DND-41 (cell line): ENCODE data around the gene XKR8.

Source experiments
- ATAC-seq: fragments of 200-7000 bp; cut with Tn5 transposase; 3 replicates; pipeline ENCODE4 v1.9.1; 2021; ENCODE audit warnings: low read depth; ENCODE audit not compliant: insufficient read depth
- DNase-seq: peaks from one replicate; pipeline ENCODE4 v3.0.0-alpha.2; 2020
- H2AFZ ChIP-seq: 2 replicates; pipeline ENCODE4 v1.6.0; 2012; ENCODE audit warnings: low read depth, low read length
- H3K27ac ChIP-seq: 2 replicates; pipeline ENCODE4 v1.5.1; 2012; ENCODE audit warnings: low read length, inconsistent platforms
- H3K27me3 ChIP-seq: fragments of 200-600 bp; sonication (generic); 2 replicates; pipeline ENCODE4 v1.6.0; 2012; ENCODE audit warnings: low read length, mild to moderate bottlenecking, inconsistent platforms; ENCODE audit not compliant: insufficient read depth, poor library complexity
- H3K36me3 ChIP-seq: 2 replicates; pipeline ENCODE4 v1.5.1; 2012; ENCODE audit warnings: low read length, inconsistent platforms; ENCODE audit not compliant: insufficient read depth
- H3K4me1 ChIP-seq: 2 replicates; pipeline ENCODE4 v1.5.1; 2012; ENCODE audit warnings: mild to moderate bottlenecking, low read length; ENCODE audit not compliant: insufficient read depth
- H3K4me2 ChIP-seq: 2 replicates; pipeline ENCODE4 v1.6.0; 2012; ENCODE audit warnings: mild to moderate bottlenecking, moderate library complexity, low read length, inconsistent platforms; ENCODE audit not compliant: insufficient read depth
- H3K4me3 ChIP-seq, 2 experiments: fragments of 200-600 bp in 1 of 2; shearing (Covaris generic) in 1 of 2; 2 replicates each; pipeline ENCODE4 v1.5.1; 2012 to 2016; ENCODE audit warnings: inconsistent platforms in 2 of 2, low read length in 2 of 2, mild to moderate bottlenecking in 2 of 2, low read depth in 1 of 2, moderate library complexity in 1 of 2
- H3K79me2 ChIP-seq: 2 replicates; pipeline ENCODE4 v1.6.0; 2012; ENCODE audit warnings: low read length, inconsistent platforms; ENCODE audit not compliant: insufficient read depth
- H3K9ac ChIP-seq: 2 replicates; pipeline ENCODE4 v1.6.0; 2012; ENCODE audit warnings: low read depth, mild to moderate bottlenecking, inconsistent platforms, low read length, moderate library complexity
- H3K9me3 ChIP-seq: 2 replicates; pipeline ENCODE4 v1.5.1; 2012; ENCODE audit warnings: low read length, moderate library complexity, mild to moderate bottlenecking, inconsistent platforms; ENCODE audit not compliant: insufficient read depth, severe bottlenecking
- H4K20me1 ChIP-seq: 2 replicates; pipeline ENCODE4 v1.6.0; 2012; ENCODE audit warnings: low read length; ENCODE audit not compliant: insufficient read depth
- EZH2 ChIP-seq: IDR thresholded peaks from 3 replicates; pipeline ENCODE4 v1.6.1; 2012; ENCODE audit warnings: borderline replicate concordance, low read depth, mild to moderate bottlenecking, moderate library complexity, low read length, inconsistent platforms; ENCODE audit not compliant: severe bottlenecking
- TF ChIP-seq, protein P1 (sequence below): IDR thresholded peaks from 2 replicates; pipeline ENCODE4 v1.5.1; 2012; ENCODE audit warnings: borderline replicate concordance, low read length, moderate library complexity, mild to moderate bottlenecking; ENCODE audit not compliant: poor library complexity, severe bottlenecking; ENCODE audit errors: extremely low read depth

XKR8 gene

DNA sequence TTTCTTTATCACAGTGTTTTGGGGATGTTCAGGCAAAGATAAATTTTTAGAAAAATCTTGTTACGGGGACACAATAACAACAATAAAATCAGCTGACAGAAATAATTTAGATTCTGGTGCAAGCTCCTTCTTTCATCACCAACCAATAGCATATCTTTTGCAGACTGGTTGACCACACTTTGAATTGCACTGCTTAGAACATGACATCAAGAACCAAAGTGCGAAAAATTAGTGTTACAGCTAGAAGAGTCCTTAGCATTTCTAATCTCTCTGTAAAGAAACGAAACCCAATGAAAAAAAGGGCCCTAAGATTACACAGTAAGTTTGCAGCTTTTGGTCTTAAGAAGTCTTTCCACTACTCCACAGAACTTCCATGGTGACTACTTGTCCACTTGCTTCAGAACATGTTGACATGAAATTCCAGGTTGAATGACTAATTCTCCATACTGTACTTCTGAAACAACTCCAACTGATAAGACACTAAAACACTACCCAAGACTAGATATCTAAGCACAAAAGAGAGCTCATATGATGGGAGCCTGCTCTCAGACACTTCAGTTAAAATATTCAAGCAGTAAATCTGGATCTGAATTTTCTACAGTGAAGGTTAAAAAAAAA is 31.3 kb downstream of the XKR8 start:
- Histone ChIP-seq H3K4me3 (no peak overlapping the region), H3K79me2 (no peaks in the 10 kb centered on the region), H3K4me2 (no peak overlapping the region), H3K27ac (no peak overlapping the region), H2AFZ (no peak overlapping the region), H3K36me3 (peaks cover 78% of the 10 kb centered on the region), H3K9me3 (no peaks in the 10 kb centered on the region), H3K9ac (no peak overlapping the region), H3K27me3 (no peaks in the 10 kb centered on the region), H3K4me1 (peaks cover 7% of the 10 kb centered on the region), H4K20me1 (no peaks in the 10 kb centered on the region)
- TF ChIP-seq, protein P1, sequence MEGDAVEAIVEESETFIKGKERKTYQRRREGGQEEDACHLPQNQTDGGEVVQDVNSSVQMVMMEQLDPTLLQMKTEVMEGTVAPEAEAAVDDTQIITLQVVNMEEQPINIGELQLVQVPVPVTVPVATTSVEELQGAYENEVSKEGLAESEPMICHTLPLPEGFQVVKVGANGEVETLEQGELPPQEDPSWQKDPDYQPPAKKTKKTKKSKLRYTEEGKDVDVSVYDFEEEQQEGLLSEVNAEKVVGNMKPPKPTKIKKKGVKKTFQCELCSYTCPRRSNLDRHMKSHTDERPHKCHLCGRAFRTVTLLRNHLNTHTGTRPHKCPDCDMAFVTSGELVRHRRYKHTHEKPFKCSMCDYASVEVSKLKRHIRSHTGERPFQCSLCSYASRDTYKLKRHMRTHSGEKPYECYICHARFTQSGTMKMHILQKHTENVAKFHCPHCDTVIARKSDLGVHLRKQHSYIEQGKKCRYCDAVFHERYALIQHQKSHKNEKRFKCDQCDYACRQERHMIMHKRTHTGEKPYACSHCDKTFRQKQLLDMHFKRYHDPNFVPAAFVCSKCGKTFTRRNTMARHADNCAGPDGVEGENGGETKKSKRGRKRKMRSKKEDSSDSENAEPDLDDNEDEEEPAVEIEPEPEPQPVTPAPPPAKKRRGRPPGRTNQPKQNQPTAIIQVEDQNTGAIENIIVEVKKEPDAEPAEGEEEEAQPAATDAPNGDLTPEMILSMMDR, result no peak
- no peak for TF ChIP-seq EZH2
- no peak for ATAC-seq
- no peak for DNase-seq

DNA sequence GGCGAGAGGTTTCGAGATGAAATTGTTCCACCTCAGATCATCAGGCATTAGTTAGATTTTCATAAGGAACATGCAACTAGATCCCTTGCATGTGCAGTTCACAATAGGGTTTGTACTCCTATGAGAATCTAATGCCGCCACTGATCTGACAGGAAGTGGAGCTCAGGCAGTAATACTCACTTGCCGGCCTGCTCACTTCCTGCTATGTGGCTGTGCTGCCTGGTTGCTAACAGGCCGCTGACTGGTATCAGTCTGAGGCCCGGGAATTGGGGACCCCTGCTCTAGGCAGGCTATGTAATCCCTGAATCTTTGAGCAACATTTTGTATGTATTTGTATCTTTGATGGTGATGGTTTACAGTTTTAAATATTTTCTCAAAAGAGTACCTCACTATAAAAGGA is 32.5 kb downstream of the XKR8 start:
- Histone ChIP-seq H3K36me3 (peaks cover 86% of the 10 kb centered on the region), H3K27me3 (no peaks in the 10 kb centered on the region), H2AFZ (no peak overlapping the region), H3K79me2 (no peaks in the 10 kb centered on the region), H3K9me3 (no peaks in the 10 kb centered on the region), H3K4me1 (peaks cover 7% of the 10 kb centered on the region), H3K4me2 (no peak overlapping the region), H4K20me1 (no peaks in the 10 kb centered on the region), H3K9ac (no peak overlapping the region), H3K4me3 (no peak overlapping the region), H3K27ac (peak overlapping the region; percentile 43)
- TF ChIP-seq, protein P1, result no peak
- no peak for TF ChIP-seq EZH2
- DNase-seq (peak; percentile 65), ATAC-seq (peak; percentile 98)

DNA sequence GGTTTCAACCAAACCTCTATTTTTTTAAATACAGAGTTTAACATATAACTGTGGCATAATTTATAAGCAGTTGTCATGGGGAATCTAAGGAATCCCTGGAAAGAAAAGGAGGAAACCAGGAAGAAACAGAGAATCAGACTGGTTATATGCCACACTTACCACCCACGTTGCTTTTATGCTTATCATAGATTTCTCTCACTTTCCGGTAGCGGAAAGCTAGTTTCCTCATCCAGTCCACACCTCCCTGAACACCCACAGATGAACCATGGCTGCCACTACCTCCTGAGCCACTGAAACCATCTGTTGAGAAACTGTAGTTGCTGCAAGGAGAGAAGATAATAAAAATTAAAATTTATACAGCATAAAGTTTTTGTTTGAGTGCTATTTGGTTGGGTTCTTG is 33.5 kb downstream of the XKR8 start:
- Histone ChIP-seq H3K36me3 (peaks cover 86% of the 10 kb centered on the region), H3K9me3 (no peaks in the 10 kb centered on the region), H2AFZ (no peak overlapping the region), H3K4me2 (no peak overlapping the region), H3K4me1 (peaks cover 7% of the 10 kb centered on the region), H3K9ac (no peak overlapping the region), H3K79me2 (no peaks in the 10 kb centered on the region), H3K27ac (no peak overlapping the region), H3K27me3 (no peaks in the 10 kb centered on the region), H4K20me1 (no peaks in the 10 kb centered on the region), H3K4me3 (no peak overlapping the region)
- DNase-seq (no peak), ATAC-seq (no peak)
- TF ChIP-seq EZH2, result no peak
- TF ChIP-seq, protein P1, result no peak
